HG02885 (cell line): ENCODE results near the gene FRMD4A.
"Not testable (repeated sequence)": the region's sequence is repeated elsewhere in the genome, so short reads cannot be mapped to it uniquely, and the experiment has no call there.

Experiments
- ATAC-seq: cut with Tn5 transposase; IDR thresholded peaks from one replicate; pipeline ENCODE4 v1.9.1; 2021; ENCODE audit warnings: mild to moderate bottlenecking; ENCODE audit not compliant: unreplicated experiment, poor library complexity

The FRMD4A gene

DNA sequence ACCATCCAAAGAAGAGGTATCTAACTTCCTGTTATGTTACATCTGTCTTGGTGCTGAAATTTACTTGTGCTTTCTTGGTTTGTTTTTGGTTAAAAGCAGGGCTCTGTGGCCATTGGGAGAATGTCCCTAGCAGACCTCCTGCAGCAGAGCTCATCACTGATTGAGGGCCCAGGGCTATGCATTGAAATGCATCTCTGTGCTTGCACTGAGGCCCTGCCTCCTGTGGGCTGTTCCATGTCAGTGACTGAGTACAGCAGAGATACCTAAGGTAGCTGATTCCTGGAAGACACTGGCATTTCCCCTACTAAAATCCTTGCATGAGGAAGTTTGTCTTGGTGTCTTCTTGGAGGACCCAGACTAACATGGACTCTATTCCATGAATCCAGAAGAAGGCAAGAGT lies 213.9 kb downstream of the FRMD4A start:
- no peak for ATAC-seq

DNA sequence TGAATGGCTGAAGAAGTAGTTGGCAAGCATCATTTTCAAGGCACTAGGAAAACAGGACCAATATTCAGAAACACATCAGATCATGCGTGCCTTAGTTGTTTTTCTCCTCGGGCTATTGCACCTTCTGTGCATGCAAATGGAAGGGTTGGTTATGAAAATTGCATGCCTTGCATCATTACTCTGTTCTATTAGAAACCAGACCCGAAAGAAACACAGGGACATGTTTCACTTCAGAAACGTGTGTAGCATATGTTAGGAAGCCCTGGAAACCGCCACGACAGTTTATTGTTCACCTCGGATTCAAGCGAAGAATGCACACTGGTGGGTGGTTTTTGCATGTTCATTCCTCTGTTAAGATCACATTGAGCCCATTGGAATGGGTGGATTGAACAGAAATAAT lies 214.7 kb downstream of the FRMD4A start:
- ATAC-seq = no peak

DNA sequence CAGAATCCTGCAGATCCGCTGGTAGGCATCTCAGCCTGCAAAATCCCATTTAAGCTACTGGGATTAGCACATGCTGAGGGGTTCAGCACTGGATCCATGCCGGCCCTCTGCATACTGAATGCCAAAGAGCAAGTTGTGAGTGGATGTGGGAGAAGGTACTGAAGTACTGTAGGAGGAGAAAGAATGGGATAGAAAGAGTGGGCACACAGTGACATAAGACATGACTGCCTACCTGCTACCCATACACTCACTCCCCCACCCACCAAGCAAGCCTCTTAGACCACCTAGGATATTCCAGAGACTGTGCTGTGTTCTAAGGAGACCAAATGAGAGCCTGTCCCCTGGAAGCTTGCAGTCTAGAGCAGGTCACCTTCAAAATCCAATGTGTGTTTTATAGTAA lies 215.9 kb downstream of the FRMD4A start:
- ATAC-seq = no peak

DNA sequence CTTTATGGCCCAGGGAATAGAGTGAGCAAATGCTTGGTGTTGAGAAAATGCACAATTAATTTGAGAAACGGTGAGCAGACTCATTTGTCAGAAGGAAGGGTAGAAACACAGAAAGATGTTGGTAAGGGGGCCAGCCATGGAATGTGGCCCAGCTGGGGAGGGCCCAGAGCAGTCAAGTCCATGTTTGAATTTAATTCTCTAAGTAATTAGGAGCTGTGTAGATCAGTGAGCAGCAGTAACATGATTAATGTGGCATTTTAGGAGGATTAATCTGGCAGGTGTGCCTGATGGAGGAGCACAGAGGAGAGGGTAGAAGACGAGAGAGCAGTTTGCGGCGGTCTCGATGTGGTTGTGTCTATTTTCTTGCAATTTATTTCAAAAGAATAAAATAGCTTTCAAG lies 218.7 kb downstream of the FRMD4A start:
- ATAC-seq = no peak

DNA sequence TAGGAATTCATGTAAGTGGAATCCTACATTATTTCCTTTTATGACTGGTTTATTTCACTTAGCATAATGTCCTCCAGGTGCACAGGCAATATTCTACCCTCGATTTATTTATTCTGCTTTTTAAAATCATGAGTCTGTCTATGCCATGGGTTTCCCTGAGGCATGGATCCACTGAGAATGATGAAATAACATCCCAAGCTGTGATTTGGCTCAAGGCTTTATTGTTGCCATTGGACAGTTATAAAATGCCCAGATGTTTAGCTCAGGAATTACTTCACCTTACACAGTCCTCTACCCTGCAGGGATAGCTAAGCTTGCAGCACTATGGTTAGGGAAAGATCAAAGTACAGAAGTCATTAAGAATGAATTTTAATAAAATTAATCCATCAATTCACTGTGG lies 219.5 kb downstream of the FRMD4A start:
- ATAC-seq = no peak

DNA sequence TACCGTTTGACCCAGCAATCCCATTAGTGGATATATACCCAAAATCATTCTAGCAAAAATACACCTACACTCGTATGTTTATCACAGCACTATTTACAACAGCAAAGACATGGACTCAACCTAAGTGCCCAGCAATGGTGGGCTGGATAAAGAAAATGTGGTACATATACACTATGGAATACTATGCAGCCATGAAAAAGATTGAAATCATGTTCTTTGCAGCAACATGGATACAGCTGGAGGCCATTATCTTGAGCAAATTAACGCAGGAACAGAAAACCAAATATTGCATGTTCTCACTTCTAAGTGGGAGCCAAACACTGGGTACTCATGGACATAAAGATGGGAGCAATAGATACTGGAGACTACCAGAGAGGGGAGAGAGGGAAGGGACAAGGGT lies 223.9 kb downstream of the FRMD4A start:
- ATAC-seq = no peak

DNA sequence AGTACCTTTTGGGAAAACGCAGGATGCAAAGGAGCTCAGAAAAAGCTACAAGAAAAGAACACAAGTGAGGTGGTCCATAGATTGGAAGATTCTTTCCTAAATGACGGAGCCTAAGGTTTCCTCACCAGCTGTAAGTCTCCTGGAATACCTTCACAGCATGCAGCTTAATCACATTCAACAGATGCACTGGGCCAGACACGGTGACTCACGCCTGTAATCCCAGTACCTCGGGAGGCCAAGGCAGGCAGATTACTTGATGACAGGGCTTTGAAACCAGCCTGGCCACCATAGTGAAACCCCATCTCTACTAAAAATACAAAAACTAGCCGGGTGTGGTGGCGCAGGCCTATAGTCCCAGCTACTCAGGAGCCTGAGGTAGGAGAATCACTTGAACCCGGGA lies 228.7 kb downstream of the FRMD4A start:
- ATAC-seq = no peak

DNA sequence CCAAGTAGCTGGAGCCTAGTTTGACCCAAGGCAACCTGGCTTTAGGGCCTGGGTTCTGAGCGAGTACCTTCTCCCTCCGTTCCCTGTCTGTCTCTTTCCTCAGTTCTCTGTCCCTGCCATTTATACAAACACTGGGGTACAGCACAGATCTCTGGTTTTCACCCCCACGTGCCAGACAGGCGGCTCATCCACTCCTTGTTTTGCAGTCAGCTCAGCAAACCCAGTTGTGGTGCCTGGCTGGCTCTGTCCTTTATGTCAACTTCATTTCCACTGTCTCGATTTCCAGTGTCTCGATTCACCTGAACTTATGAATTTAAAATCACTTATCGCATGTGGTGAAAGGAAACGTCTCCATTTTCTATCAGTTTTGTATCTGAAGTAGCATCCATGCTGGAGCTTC lies 230.8 kb downstream of the FRMD4A start:
- ATAC-seq = no peak

DNA sequence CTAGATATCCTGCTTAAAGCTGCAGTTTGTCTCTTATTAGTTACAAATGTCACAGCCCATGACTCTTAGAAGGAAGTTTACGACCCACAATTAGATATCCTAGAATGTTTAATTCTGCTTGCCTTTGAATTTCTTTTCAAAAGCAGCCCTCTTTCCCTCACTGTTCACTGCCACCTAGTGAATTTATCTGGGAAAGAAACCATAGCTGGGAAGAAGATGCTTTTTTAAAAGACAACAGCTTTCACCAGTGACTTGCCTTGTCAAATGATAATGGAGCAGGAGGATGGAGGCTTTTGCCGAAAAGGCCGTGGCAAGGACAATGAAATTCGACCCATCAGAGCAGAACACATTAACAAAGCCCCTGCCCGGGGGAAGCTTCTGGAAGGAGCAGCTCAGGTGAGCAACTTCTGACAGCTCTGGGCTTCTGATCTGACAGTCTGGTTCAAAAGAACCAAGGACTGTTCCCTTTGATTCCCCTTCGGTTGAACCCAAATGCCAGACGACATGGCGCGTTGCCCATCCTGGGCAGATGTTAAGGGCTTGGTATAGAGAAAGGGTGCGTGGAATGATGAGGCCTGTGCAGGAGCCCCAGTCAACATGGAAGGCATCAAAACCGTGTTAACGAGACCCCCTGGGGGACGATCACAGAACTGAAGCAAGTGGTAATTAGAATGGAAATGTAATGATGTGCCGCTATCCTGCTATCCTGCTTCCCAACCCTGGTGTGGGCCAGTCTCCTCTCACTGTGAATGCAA lies 236.8 kb downstream of the FRMD4A start:
- ATAC-seq = no peak

DNA sequence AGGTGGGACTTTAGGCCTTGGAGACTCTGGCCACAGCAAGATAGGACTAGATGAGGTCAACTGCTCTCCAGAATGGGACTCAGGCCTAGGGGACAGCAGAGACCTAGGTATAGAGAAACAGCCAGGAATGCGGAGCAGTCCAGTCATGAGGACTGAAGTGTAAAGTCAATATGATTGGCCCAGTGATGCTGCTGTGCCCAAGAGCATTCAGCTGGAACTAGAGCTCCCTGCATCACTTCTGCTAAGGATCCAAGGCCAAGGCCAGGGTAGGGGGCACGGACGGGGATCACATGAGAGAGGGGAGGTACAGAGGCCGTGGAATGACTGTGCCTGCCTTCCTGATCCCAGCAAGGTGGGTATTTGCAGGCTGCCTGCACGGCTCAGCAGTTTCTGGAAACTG lies 237.9 kb downstream of the FRMD4A start:
- ATAC-seq = no peak

DNA sequence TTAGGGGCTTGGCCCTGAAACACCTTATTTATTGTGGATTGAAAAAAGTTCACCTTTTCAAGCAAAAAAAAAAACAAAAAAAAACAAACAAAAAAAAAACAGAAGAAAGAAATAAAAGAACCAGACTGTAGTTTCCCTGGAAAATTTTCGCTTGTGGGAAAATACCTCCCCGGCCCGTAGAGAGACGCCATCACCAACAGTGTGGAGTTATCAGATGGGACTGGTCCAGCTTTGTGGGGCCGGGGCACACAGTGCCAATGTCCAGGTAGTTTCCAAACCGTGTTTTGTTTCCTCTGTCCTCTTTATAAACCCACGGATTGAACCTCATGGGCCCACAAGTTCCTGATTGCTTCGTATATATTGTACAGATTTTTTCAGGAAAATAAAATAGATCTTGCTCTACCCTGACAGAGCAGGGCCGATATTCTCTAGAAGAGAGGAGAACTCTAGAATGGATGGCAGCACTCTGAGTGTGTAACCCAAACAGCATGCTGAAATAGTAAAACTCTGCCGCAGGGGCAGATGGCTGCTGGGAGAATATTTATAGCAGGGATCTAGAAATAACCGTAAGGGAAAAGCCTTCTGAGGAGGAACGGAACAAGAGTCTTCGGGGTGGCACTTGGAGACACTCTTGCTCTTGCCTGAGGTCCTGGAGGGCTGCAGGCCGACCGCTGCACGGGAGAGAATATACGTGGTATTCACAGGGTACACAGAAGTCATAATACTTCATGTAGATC lies 241.0 kb downstream of the FRMD4A start:
- ATAC-seq = no peak

DNA sequence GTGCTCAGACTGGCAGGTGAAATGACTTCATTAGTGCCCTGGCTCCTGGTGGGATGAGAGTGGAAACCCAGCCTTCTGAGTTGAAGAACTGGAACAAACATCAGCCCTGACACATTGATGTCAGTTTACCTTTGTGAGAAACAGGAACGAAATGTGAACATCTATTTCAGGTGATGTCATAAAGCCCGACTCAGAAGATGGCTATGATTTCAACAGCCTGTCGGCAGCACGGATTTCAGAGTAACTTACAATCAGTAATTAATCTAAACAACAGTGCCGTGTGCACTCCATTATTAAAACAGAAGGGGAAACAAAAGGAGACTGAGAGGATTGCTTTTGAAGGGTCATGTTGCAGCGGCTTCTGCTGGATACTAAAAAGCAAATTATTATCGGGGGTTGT lies 243.2 kb downstream of the FRMD4A start:
- ATAC-seq = no peak

DNA sequence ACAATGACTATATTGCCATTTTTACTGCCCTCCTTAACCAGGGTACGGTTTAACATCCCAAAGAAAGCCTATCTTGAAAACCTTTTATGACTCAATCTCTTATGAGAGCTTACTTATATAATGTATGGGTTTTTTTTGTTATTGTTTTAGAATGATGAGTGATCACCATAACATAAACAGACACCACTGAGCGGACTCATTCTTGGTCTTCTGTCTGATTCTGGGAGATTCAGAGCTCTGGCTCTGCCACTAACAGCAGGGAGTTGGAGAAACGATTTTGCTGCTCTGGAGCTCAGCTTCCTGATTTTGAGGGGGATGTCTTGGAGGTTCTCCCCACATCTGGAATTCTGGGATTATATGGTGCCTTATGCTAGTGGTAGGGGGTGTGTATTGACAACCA lies 244.1 kb downstream of the FRMD4A start:
- ATAC-seq = no peak

DNA sequence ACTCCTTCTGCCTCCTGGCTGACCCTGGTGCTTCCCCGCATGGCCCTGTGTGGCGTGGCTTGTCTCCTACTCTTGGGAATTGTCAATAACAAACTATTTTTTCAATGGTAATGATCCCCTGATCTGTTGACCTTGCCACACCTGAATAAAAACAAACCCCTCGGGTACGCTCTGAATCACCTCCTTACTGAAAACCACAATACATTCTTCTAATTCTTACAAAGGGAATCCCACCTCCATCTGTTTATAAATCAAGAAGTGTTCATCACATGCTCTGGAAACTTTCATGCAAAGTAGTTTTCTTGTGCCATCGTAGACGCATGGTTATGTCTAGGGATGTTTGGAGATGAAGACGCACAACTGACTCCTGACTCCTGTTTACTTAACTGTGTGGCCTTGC lies 245.8 kb downstream of the FRMD4A start:
- no peak for ATAC-seq

DNA sequence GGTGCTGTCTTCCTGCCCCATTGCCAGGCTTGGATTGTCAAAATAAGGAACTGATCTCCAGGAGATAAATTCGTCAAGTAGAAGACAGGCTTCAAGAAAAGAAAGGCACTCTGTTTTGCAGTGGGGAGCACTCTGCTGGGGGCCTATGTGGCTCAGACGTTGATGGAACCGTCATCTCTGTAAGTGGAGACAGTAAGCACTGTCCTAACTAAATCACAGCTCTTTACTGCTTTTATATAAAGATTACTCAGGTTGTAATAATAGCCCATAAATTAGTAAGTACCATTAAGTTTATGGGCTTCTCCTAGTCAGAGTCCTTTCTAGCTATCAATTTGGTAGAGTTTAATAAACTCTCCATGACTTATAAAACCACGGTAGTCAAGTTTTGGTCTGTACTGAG lies 249.9 kb downstream of the FRMD4A start:
- ATAC-seq = no peak

DNA sequence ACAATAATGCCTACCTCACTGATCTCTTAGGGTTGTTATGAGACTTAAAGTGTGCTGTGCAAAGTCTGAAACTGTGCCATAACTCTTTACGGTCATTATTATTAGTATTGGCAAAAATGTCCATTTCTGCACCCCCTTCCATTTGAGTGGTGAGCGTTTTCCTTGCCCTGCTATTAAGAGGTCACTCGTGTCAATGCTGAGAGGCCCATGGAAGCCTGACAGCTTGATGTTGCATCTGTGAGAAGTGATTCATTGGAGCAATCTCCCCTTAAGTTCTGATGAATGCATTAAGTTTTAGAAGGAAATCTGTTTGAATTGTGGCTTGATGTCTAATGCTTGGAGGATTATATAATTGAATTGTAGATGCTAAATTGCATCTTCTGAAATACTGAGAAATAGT lies 253.3 kb downstream of the FRMD4A start:
- no peak for ATAC-seq

DNA sequence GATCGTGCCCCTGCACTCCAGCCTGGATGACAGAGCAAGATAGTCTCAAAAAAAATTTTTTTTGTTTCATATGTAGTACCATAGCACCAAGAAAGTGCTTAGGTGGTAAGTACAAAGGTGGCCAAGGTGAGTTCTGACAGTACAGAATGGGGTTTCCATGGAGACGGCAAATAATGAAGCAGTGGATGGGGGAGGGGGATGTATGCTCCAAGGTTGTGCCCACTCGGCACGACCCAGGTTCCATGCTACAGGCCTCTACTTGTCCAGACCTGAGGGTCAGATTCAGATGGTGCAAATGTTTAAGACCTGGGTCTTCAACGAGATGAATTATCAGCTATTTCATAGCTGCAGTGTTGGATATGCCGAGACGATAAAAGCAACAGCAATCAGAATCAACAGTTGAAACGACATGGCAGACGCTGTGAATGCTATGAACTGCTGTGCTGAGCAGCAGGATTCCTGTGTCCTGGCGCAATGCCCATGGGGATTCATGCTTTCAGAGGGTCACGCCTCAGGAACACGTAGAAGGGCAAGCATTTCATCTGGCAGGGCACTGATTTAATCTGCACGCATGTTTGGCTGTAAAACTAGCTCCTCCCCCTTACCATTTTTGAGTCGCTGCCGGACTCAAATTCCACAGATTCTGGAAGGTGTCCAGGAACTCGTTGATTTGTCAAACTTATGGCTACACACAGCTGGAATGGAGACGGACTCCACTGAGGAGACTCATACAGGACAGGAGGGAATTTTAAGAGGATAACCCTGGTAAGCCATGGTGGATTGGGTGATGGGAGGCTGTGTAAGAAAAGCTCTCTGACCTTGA lies 256.5 kb downstream of the FRMD4A start:
- ATAC-seq = no peak

DNA sequence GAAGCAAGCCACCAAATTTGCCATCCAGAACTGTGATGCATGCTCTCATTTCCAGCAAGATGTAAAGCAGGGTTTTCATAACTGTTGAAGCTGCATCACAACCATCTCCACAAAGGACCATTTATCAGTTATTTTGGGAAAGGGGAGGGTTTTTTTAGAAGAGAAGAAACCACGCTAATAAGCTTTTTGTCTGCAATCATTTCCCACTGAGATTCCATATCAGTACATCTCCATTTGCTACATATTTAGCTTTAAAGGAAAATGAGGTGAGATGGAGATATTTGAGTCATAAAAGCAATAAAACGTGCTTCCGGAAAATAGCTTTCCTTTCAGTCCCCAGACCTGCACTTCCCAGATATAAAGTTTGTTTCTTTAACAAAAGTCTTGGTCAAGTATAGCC lies 258.2 kb downstream of the FRMD4A start:
- no peak for ATAC-seq

DNA sequence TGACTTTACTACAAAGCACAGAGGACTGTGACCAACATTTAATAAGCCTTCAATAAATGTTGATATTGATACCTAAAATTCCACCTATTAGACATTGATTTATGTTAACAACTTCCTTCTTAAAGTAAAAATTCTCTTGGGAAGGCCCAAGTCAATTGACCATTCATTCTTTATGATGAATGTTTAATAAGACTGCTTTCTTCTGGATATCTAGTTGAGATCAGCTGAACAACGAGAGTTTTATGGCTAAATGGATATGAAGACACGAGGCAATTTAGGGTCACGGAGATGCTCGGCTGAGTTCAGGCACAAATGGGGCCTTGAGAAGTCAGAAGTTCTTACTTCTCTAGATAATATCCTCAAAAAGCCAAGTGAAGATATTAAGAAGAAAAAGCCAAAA lies 258.8 kb downstream of the FRMD4A start:
- no peak for ATAC-seq

DNA sequence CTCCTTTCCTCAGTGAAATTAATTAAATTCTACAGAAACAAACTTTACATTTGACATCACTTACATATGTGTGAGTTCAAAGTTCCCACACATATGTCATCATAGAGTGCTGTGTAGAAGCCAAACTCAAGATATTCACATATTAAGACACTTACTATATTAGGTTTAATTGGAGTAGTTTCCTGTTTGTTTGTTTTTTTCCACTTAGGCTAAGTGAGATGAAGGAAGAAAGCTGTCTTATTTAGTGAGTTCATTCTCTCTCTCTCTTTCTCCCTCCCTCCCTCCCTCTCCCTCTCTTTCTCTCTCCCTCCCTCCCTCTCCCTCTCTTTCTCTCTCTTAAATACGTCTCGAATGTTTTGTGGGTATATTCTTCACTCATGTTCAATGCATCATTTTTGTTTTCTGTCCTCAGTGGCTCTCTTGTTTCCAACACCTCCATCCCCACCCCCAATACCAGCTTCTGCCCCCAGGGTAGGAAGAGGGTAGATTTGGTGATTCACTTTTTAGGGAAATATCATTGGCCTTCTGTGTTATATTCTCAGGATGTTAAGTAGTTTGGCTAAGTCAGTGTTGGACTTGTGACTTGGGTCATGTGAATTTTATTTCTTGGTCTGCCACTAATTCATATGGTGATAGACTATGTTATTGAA lies 262.0 kb downstream of the FRMD4A start:
- no peak for ATAC-seq

DNA sequence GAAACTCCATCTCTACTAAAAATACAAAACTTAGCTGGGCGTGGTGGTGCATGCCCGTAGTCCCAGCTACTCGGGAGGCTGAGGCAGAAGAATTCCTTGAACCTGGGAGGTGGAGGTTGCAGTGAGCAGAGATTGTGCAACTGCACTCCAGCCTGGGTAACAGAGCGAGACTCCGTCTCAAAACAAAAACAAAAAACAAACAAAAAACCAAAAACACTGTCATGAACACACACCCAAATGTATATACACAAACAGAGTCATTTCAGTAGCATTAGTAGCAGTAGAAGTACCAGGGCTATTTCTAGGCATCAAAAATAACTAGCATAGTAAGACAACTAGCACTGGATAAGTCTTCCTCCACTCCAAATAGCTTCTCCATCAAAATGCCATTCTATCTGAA lies 263.1 kb downstream of the FRMD4A start:
- ATAC-seq = not testable (repeated sequence)
